Vagina (tissue), 2 donors: ENCODE results near the gene ULK4.

Experiments
- POLR2A ChIP-seq, 2 donors: fragments of 450-650 bp; IDR thresholded peaks; one replicate each; pipeline ENCODE4 v1.6.1; 2017; ENCODE audit warnings: antibody characterized with exemption in 2 of 2, mild to moderate bottlenecking in 2 of 2, moderate library complexity in 2 of 2
- POLR2AphosphoS5 ChIP-seq, 2 donors: sonication (generic); formaldehyde crosslinking; IDR thresholded peaks; one replicate each; pipeline ENCODE4 v1.9.0; 2017; ENCODE audit warnings: antibody characterized with exemption in 2 of 2, mild to moderate bottlenecking in 2 of 2, low read depth in 1 of 2; ENCODE audit not compliant: insufficient read depth in 1 of 2
- TF ChIP-seq, protein P1 (sequence below), 3 experiments: fragments of 450-650 bp in 2 of 3; fragments of 200-600 bp in 1 of 3; sonication (generic) in 1 of 3; IDR thresholded peaks; one replicate each; pipeline ENCODE4 v1.5.1; 2017 to 2019; ENCODE audit warnings: antibody characterized with exemption in 3 of 3, mild to moderate bottlenecking in 2 of 3, moderate library complexity in 2 of 3

DNA sequence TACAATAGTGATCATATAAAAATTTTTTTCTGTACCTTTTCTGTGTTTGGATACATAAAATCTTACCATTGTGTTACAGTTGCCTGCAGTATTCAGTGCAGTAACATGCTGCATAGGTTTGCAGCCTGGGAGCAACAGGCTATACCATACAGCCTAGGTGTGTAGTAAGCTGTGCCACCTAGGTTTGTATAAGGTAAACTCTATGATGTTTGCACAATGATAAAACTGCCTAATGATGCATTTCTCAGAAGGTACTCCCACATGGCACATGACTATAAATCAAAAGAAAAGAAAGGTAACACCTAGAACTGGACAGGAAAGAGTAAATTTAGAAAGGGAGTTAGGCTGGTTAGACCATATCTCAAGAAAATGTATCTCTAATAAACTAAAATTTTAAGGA lies 293.5 kb downstream of the ULK4 start:
- TF ChIP-seq POLR2A (IDR thresholded peaks at IDR 0.05) (no peak), POLR2AphosphoS5 (IDR thresholded peaks at IDR 0.05; ENCODE audit: insufficient read depth in 1 of 2, low read depth in 1 of 2) (no peak)
- TF ChIP-seq, protein P1, sequence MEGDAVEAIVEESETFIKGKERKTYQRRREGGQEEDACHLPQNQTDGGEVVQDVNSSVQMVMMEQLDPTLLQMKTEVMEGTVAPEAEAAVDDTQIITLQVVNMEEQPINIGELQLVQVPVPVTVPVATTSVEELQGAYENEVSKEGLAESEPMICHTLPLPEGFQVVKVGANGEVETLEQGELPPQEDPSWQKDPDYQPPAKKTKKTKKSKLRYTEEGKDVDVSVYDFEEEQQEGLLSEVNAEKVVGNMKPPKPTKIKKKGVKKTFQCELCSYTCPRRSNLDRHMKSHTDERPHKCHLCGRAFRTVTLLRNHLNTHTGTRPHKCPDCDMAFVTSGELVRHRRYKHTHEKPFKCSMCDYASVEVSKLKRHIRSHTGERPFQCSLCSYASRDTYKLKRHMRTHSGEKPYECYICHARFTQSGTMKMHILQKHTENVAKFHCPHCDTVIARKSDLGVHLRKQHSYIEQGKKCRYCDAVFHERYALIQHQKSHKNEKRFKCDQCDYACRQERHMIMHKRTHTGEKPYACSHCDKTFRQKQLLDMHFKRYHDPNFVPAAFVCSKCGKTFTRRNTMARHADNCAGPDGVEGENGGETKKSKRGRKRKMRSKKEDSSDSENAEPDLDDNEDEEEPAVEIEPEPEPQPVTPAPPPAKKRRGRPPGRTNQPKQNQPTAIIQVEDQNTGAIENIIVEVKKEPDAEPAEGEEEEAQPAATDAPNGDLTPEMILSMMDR (IDR thresholded peaks at IDR 0.05) = no peak
